NCI-H460 (cell line): ENCODE data around the gene SYNJ2. TPM values are rescaled to one million over a fixed set of nuclear protein-coding genes. Genes with fewer than 3 reads are reported as not detected.

Source experiments
- DNase-seq: peaks from one replicate; pipeline ENCODE4 v3.0.0-alpha.2; 2016; ENCODE audit warnings: low read depth; ENCODE audit errors: extremely low read depth
- small RNA-seq, 2 experiments: library from RNA; depleted of rRNA; stranded (forward); fragments of <200 nt; gene quantifications; one replicate each; pipeline ENCODE3, GENCODE V24; 2014
- total RNA-seq: library from RNA; depleted of rRNA; stranded (reverse); fragments of >200 nt; shearing (Covaris generic); gene quantifications from 2 replicates; pipeline ENCODE4 v1.2.3, GENCODE V29; 2014; rRNA removed

The SYNJ2 gene
- total RNA-seq, 1 experiment from 2014 or later: 3.4 TPM

GRCh38 chr6:158109748-158110147 is 128.1 kb downstream of the SYNJ2 start:
- no peak for DNase-seq

- no peak for DNase-seq
These were observed 129.3 kb downstream of the SYNJ2 start for GRCh38 chr6:158110986-158111385.

GRCh38 chr6:158111987-158112386 is 130.3 kb downstream of the SYNJ2 start:
- no peak for DNase-seq

DNA sequence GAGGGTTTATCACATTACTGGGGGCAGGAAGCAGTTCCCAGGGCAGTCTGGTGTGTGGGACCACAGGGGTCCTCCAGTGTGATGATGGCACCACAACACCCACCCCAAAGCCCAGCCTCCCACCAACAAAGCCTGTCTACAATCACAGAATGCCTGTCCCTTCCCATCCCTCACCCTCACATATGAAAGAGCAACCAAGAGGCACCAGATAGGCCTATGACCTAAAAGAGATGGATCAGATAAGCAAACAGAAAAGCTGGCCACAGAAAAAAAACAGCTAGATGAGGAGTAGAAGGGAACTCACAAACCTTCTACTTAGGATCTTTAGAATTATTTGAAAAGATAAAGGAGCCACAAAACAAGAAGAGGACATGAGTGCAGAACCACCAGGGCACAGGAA is 132.1 kb downstream of the SYNJ2 start:
- no peak for DNase-seq

DNA sequence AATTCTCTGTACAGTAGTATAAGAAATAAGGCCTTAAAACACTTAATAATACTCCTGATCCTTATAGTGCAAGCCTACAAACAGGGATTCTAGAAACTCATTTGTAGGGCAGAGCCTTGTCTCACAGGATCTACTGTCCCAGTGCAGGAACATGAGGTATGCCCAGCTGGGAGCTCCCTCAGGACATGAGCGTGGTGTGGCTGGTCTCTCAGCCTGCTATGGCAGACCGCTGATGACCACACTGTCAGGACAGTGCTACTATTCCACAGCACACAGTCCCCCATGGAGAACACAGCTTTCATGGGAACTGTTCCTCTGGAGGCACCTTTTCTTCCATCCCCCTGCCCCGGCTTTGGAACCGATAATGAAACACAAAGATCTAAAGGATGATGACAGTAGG is 133.4 kb downstream of the SYNJ2 start:
- DNase-seq: no peak

- no peak for DNase-seq
These were observed 133.8 kb downstream of the SYNJ2 start for GRCh38 chr6:158115508-158115907.

GRCh38 chr6:158118886-158119285 is 137.2 kb downstream of the SYNJ2 start:
- DNase-seq: no peak

GRCh38 chr6:158121335-158121734 is 139.7 kb downstream of the SYNJ2 start:
- peak; percentile 14 for DNase-seq

DNA sequence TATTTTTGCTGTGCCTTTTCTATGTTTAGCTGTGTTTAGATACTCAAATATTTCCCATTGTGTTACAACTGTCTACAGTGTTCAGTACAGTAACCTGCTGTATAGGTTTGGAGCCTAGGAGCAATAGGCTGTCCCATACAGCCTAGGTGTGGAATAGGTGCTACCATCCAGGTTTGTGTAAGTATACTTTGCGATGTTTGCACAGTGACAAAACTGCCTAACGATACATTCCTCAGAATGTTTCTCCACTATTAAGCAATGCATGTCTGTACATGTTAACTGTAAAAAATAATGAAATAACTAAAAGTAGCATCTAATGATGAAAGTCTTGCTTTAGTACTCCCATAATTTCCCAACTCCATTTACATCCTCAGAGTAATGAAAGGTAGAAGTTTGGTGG is 140.4 kb downstream of the SYNJ2 start:
- DNase-seq: no peak

- no peak for DNase-seq
These were observed 142.6 kb downstream of the SYNJ2 start for GRCh38 chr6:158124288-158124687.

GRCh38 chr6:158125271-158125670 is 143.6 kb downstream of the SYNJ2 start:
- DNase-seq: no peak

GRCh38 chr6:158131926-158132325 is 150.3 kb downstream of the SYNJ2 start:
- peak; percentile 17 for DNase-seq

GRCh38 chr6:158142789-158143188 is 161.1 kb downstream of the SYNJ2 start:
- no peak for DNase-seq

GRCh38 chr6:158143700-158144099 is 162.0 kb downstream of the SYNJ2 start:
- no peak for DNase-seq

Small RNA genes within 50 kb of the gene (small RNA-seq; reads per million reads assigned to genes)
- 0 reads per million in 2 experiments for gene RNU6-786P

Other genes with a start within 250 kb of the SYNJ2 start
- gene SNX9, start 158.6 kb upstream of the SYNJ2 start, total RNA-seq: 27.2 and 35.3 TPM in 2 replicates
- gene SERAC1, start 186.4 kb downstream of the SYNJ2 start, total RNA-seq: 4.1 and 4.3 TPM in 2 replicates
- gene GTF2H5, start 186.5 kb downstream of the SYNJ2 start, total RNA-seq: 5.2 and 6.1 TPM in 2 replicates